ENCODE data around the gene TGFB1. TPM values are rescaled to one million over a fixed set of nuclear protein-coding genes. Genes with fewer than 3 reads are reported as not detected.

Gene TGFB1
- total and polyA plus RNA-seq, 9 of the 15 experiments (the other 6 are each of a cell fraction or from before 2014, with no cell fraction given) = 0.24 to 159 (median 17.2) TPM

DNA sequence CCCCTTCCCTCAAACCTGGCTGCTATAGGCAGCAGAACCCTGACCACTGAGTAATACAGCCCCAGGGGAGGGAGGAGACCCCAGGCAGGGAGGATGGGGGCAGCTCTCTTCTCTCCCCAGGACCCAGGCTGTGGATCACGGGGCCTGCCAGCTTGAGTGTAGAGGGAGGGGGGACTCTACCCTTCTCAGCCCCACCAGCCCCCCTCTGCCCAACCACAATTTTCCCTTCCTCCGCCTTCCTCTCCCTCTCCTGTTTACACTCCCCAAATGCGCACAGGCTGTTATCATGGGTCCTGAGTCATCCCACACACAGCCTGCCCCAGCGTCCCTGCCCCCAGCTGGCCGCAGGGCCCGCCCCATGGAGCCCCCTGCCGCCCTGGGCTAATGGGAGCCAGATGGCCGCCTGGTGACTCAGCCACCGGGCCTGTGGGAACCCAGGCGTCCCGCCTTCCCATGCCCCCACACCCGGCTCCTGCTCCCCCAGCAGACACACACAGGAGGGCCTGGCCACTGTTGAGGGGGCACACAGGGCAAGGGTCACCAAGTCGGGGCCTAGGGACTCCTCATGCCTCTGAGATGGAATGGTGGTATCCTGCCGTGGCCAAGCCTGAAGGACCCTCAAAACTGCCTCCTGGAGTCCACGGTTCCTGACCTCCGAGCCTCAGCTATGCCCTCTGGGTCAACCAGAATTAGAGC, 30.1 kb downstream of the TGFB1 start (continued):
- no peak for TF ChIP-seq RBM34 (IDR thresholded peaks at IDR 0.05; ENCODE audit: borderline replicate concordance, insufficient read depth, low read length)
- TF ChIP-seq, protein P1, sequence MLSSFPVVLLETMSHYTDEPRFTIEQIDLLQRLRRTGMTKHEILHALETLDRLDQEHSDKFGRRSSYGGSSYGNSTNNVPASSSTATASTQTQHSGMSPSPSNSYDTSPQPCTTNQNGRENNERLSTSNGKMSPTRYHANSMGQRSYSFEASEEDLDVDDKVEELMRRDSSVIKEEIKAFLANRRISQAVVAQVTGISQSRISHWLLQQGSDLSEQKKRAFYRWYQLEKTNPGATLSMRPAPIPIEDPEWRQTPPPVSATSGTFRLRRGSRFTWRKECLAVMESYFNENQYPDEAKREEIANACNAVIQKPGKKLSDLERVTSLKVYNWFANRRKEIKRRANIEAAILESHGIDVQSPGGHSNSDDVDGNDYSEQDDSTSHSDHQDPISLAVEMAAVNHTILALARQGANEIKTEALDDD (IDR thresholded peaks at IDR 0.05) = no peak
- TF ChIP-seq, protein P2, sequence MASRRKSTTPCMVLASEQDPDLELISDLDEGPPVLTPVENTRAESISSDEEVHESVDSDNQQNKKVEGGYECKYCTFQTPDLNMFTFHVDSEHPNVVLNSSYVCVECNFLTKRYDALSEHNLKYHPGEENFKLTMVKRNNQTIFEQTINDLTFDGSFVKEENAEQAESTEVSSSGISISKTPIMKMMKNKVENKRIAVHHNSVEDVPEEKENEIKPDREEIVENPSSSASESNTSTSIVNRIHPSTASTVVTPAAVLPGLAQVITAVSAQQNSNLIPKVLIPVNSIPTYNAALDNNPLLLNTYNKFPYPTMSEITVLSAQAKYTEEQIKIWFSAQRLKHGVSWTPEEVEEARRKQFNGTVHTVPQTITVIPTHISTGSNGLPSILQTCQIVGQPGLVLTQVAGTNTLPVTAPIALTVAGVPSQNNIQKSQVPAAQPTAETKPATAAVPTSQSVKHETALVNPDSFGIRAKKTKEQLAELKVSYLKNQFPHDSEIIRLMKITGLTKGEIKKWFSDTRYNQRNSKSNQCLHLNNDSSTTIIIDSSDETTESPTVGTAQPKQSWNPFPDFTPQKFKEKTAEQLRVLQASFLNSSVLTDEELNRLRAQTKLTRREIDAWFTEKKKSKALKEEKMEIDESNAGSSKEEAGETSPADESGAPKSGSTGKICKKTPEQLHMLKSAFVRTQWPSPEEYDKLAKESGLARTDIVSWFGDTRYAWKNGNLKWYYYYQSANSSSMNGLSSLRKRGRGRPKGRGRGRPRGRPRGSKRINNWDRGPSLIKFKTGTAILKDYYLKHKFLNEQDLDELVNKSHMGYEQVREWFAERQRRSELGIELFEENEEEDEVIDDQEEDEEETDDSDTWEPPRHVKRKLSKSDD (conservative IDR thresholded peaks at IDR 0.05; ENCODE audit: low read length) = no peak
- TF ChIP-seq ASH1L (IDR thresholded peaks at IDR 0.05; ENCODE audit: borderline replicate concordance, low read depth, partially characterized antibody) = no peak
- no peak for TF ChIP-seq DIDO1 (tag; IDR thresholded peaks at IDR 0.05; ENCODE audit: low read depth)
- TF ChIP-seq, protein P3, sequence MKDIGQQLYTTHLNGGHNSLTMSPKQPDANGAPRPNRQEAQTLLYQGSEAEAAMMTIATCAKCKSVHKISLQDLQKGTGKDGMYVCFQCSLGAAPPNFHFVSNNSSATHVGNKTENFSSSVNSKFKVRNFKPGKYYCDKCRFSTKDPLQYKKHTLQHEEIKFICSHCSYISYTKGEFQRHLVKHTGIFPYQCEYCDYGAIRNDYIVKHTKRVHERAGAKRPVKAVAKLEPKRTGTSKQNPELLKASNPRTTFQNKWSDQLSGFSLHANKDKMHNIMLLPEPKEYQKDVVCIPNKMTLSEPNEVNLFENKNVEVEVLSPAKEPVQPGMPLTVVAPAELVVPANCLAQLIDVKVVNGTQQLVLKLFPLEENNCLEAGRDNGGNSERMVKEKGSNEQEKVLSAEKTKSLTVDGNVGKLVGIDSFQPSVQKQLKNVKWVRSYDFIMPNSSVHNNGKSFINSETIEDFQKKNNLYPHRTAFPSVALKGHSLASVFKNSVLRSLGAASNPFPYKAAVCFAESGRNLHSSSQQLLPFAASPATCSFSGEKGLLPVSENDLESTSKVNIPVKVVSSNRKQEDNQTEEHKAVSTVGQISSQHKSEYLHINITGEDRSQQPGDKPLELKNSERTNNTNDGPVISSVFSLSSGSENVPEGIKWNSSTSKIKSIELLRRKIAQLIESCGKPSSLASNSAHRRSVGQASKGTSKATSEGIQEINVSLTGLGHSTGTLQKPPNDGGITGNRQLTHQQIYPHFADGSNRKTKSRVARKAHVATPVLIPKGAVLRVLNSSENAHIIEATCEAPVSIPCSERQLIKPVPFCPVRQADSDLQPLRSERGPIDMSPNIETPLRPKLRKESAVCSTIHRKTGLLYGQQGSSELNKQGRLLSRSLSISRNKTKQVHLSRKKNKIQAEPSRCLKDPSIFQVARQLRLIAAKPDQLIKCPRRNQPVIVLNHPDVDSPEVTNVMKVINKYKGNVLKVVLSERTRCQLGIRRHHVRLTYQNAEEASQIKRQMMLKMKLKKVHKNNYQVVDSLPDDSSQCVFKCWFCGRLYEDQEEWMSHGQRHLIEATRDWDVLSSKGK (CRISPR knock-in tag; IDR thresholded peaks at IDR 0.05) = no peak
- peak; percentile 87; the same call in 1 of the 2 replicates for TF ChIP-seq SMARCC2 (IDR thresholded peaks at IDR 0.05; ENCODE audit: low read depth)
- TF ChIP-seq BCL6 (CRISPR knock-in tag; IDR thresholded peaks at IDR 0.05) = no peak
- TF ChIP-seq, protein P4, sequence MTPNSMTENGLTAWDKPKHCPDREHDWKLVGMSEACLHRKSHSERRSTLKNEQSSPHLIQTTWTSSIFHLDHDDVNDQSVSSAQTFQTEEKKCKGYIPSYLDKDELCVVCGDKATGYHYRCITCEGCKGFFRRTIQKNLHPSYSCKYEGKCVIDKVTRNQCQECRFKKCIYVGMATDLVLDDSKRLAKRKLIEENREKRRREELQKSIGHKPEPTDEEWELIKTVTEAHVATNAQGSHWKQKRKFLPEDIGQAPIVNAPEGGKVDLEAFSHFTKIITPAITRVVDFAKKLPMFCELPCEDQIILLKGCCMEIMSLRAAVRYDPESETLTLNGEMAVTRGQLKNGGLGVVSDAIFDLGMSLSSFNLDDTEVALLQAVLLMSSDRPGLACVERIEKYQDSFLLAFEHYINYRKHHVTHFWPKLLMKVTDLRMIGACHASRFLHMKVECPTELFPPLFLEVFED (CRISPR knock-in tag; conservative IDR thresholded peaks at IDR 0.05) = no peak
- TF ChIP-seq ZSCAN29 (IDR thresholded peaks at IDR 0.05) = no peak
- TF ChIP-seq ZNF24 (IDR thresholded peaks at IDR 0.05) = no peak
- peak; percentile 69 for TF ChIP-seq PCBP1 (IDR thresholded peaks at IDR 0.05; ENCODE audit: low read depth, low read length, poor library complexity, severe bottlenecking)
- TF ChIP-seq ERF (CRISPR knock-in tag; IDR thresholded peaks at IDR 0.05) = no peak
- TF ChIP-seq ZNF239 (CRISPR knock-in tag; IDR thresholded peaks at IDR 0.05) = peak; percentile 26; the same call in 1 of the 2 replicates
